HepG2 (cell line): ENCODE data around the gene CXCL9. TPM values are rescaled to one million over a fixed set of nuclear protein-coding genes. Genes with fewer than 3 reads are reported as not detected.
A peak's percentile ranks its signal among the peaks of the same experiment; 100 is the strongest.

Experiments
- ATAC-seq: fragments of 200-7000 bp; cut with Tn5 transposase; 3 replicates; pipeline ENCODE4 v1.9.1; 2020; ENCODE audit warnings: mild to moderate bottlenecking, moderate library complexity
- BruUV-seq: library from RNA; stranded (reverse); fragments of 400-500 nt; replicated peaks from 2 replicates; lab custom pipeline; 2021; lab: Mats Ljungman, UMichigan
- CTCF ChIA-PET: fragments of 300-600 bp; formaldehyde crosslinking; extraction: SDS; loops from one replicate; lab custom pipeline; 2021; ENCODE audit warnings: low total read pairs, inconsistent platforms, low intra/inter-chr PET ratio; lab: Yijun Ruan, JAX
- POLR2A ChIA-PET: fragments of 350-600 bp; sonication (Branson Sonifier 250); formaldehyde crosslinking; loops from one replicate; lab custom pipeline; 2020; ENCODE audit warnings: antibody characterized with exemption, inconsistent platforms; lab: Yijun Ruan, JAX
- DNase-seq: peaks from one replicate; pipeline ENCODE4 v3.0.0-alpha.2; 2015; ENCODE audit warnings: low spot score
- FAIRE-seq: peaks from 3 replicates; lab custom pipeline; 2011; peaks lifted over from hg19 to GRCh38; lab: Jason Lieb, UNC
- H2AFZ ChIP-seq: one replicate; pipeline ENCODE4 v1.6.1; 2011; ENCODE audit warnings: low read length, inconsistent platforms
- H3K27ac ChIP-seq: fragments of 300-600 bp; 3 replicates; pipeline ENCODE4 v1.8.0; 2011; ENCODE audit warnings: mixed run types, mild to moderate bottlenecking, mixed read lengths, low read length, inconsistent platforms; ENCODE audit not compliant: insufficient read depth; ENCODE audit errors: extremely low read length
- H3K27me3 ChIP-seq, 2 experiments: fragments of 200-600 bp in 1 of 2; 2 replicates in 1 of 2; 3 replicates in 1 of 2; pipeline versions ENCODE4 v1.6.0 to v1.8.0; 2011; ENCODE audit warnings: low read length in 2 of 2, mild to moderate bottlenecking in 2 of 2, moderate library complexity in 2 of 2, inconsistent platforms in 1 of 2; ENCODE audit not compliant: insufficient read depth in 2 of 2, control insufficient read depth in 1 of 2
- H3K36me3 ChIP-seq, 2 experiments: fragments of 200-600 bp in 1 of 2; replicated peaks in 1 of 2; 2 replicates in 1 of 2; 3 replicates in 1 of 2; pipeline versions ENCODE4 v1.5.1 to v1.8.0; 2011; ENCODE audit warnings: low read length in 2 of 2, inconsistent platforms in 1 of 2; ENCODE audit not compliant: insufficient read depth in 2 of 2, control insufficient read depth in 1 of 2
- H3K4me1 ChIP-seq: 2 replicates; pipeline ENCODE4 v1.5.1; 2012; ENCODE audit warnings: low read length, inconsistent platforms; ENCODE audit not compliant: insufficient read depth
- H3K4me2 ChIP-seq: 2 replicates; pipeline ENCODE4 v1.6.0; 2011; ENCODE audit warnings: low read depth, low read length, inconsistent platforms
- H3K4me3 ChIP-seq, 3 experiments: fragments of 200-600 bp in 1 of 3; sonication (generic), shearing (Covaris generic) in 1 of 3; replicated peaks in 1 of 3; 2 replicates each; pipeline ENCODE4 v1.5.1; 2011 to 2016; ENCODE audit warnings: low read length in 3 of 3, inconsistent platforms in 2 of 3, low read depth in 2 of 3, mild to moderate bottlenecking in 2 of 3, control low read depth in 1 of 3, mixed read lengths in 1 of 3; ENCODE audit not compliant: insufficient read depth in 1 of 3
- H3K79me2 ChIP-seq: one replicate; pipeline ENCODE4 v1.6.1; 2011; ENCODE audit warnings: low read length, inconsistent platforms; ENCODE audit not compliant: insufficient read depth
- H3K9ac ChIP-seq: 2 replicates; pipeline ENCODE4 v1.6.0; 2011; ENCODE audit warnings: mild to moderate bottlenecking, low read depth, low read length, inconsistent platforms; ENCODE audit not compliant: insufficient read depth
- H3K9me3 ChIP-seq: 2 replicates; pipeline ENCODE4 v1.5.1; 2012; ENCODE audit warnings: mild to moderate bottlenecking, low read length
- H4K20me1 ChIP-seq: 2 replicates; pipeline ENCODE4 v1.6.0; 2011; ENCODE audit warnings: inconsistent platforms, mild to moderate bottlenecking, low read length, moderate library complexity; ENCODE audit not compliant: insufficient read depth
- DPF2 ChIP-seq: sonication (generic); formaldehyde crosslinking; IDR thresholded peaks from 2 replicates; pipeline ENCODE4 v1.4.0; 2020; ENCODE audit warnings: mild to moderate bottlenecking, low read depth, missing genetic modification reagents, borderline replicate concordance
- E2F2 ChIP-seq: sonication (generic); formaldehyde crosslinking; IDR thresholded peaks from 2 replicates; pipeline ENCODE4 v1.4.0; 2020; ENCODE audit warnings: missing genetic modification reagents, borderline replicate concordance
- HNF4A ChIP-seq: sonication (generic); formaldehyde crosslinking; IDR thresholded peaks from 2 replicates; pipeline ENCODE4 v1.4.0; 2020; ENCODE audit warnings: missing genetic modification reagents
- MAFF ChIP-seq: IDR thresholded peaks from 2 replicates; pipeline ENCODE4 v1.6.1; 2011; ENCODE audit warnings: low read depth, low read length, improper control_type of control experiment
- MAFK ChIP-seq, 2 experiments: IDR thresholded peaks in 1 of 2; conservative IDR thresholded peaks in 1 of 2; 2 replicates each; pipeline ENCODE4 v1.6.1; 2011; ENCODE audit warnings: improper control_type of control experiment in 2 of 2, low read length in 2 of 2
- MTA3 ChIP-seq: sonication (generic); formaldehyde crosslinking; IDR thresholded peaks from 2 replicates; pipeline ENCODE4 v1.4.0; 2020; ENCODE audit warnings: missing genetic modification reagents
- SUZ12 ChIP-seq: fragments of 150-350 bp; IDR thresholded peaks from 2 replicates; pipeline ENCODE4 v1.6.1; 2014; ENCODE audit warnings: low read depth, low read length
- TBP ChIP-seq: sonication (generic); formaldehyde crosslinking; IDR thresholded peaks from 2 replicates; pipeline ENCODE4 v1.5.0; 2020; ENCODE audit warnings: missing genetic modification reagents
- THRA ChIP-seq: sonication (generic); formaldehyde crosslinking; IDR thresholded peaks from 2 replicates; pipeline ENCODE4 v1.4.0; 2020; ENCODE audit warnings: missing genetic modification reagents, borderline replicate concordance
- ZNF703 ChIP-seq: sonication (generic); formaldehyde crosslinking; IDR thresholded peaks from 2 replicates; pipeline ENCODE4 v1.5.1; 2020; ENCODE audit warnings: missing genetic modification reagents, mild to moderate bottlenecking, moderate library complexity, borderline replicate concordance
- ZNF75D ChIP-seq: sonication (generic); formaldehyde crosslinking; IDR thresholded peaks from 2 replicates; pipeline ENCODE4 v1.8.1; 2023; ENCODE audit warnings: missing genetic modification reagents, mild to moderate bottlenecking, borderline replicate concordance
- ZNF768 ChIP-seq: sonication (generic); formaldehyde crosslinking; IDR thresholded peaks from 2 replicates; pipeline ENCODE4 v1.4.0; 2020; ENCODE audit warnings: missing genetic modification reagents
- WGBS: methylation state at CpG from one replicate; pipeline ENCODE4 v1.1.6; 2017; ENCODE audit warnings: low lambda C conversion rate; 5-methylcytosine and 5-hydroxymethylcytosine counted together
- in situ Hi-C: cut with HindIII; loops from 2 replicates; pipeline ENCODE4 v1.10.0; 2017; ENCODE audit warnings: low pct_unique_long_range_greater_than_20kb; ENCODE audit not compliant: extremely low pct_ligation_motif_present
- intact Hi-C: fragments of 100-400 bp; cut with micrococcal nuclease; formaldehyde crosslinking; loops from one replicate; pipeline ENCODE4 v1.10.0; 2022; ENCODE audit not compliant: unreplicated experiment
- polyA plus RNA-seq, 8 experiments: library from polyadenylated mRNA; depleted of rRNA in 3 of 8; stranded (reverse) in 7 of 8; unstranded in 1 of 8; fragments of >200 nt; fragmentation: Illumina TruSeq in 4 of 8; extraction: Trizol in 4 of 8; gene quantifications; 2 replicates each; pipeline versions ENCODE4 v1.2.1 to v1.2.3, GENCODE V29; 2011 to 2016; ENCODE audit warnings: low read depth in 4 of 8, missing spikeins in 1 of 8, mixed read lengths in 1 of 8; ENCODE audit not compliant: insufficient read depth in 1 of 8
- total RNA-seq, 5 experiments: library from RNA; depleted of rRNA; stranded (reverse); fragments of >200 nt; fragmentation: Illumina TruSeq; extraction: Trizol; gene quantifications; 2 replicates each; pipeline ENCODE4 v1.2.3, GENCODE V29; 2016; ENCODE audit warnings: low read depth in 1 of 5
- TF ChIP-seq, protein P1 (sequence below): sonication (generic); formaldehyde crosslinking; IDR thresholded peaks from 2 replicates; pipeline ENCODE4 v1.4.0; 2020; ENCODE audit warnings: mild to moderate bottlenecking, missing genetic modification reagents

The CXCL9 gene
- total and polyA plus RNA-seq, 2 of the 13 experiments (the other 11 are each of a cell fraction or from before 2014, with no cell fraction given) = not detected

DNA sequence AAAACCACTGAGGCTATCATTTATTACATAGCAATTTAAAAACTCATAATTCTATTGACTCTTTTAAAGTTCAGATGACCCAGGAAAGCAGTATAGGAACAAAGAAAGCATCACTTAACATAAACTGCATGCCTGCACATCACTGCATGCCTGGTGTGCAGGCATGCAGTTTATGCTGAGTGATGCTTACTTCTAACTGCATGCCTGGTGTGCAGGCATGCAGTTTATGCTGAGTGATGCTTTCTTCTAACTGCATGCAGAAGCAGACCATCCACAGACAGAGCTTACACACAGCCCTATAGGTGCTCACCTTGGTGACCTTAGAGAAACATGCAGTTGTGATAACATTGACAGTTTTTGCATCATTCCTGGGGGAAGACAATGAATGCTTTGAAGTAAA, 33.5 kb downstream of the CXCL9 start:
- Histone ChIP-seq H3K27me3 (no peaks in the 10 kb centered on the region), H3K79me2 (no peaks in the 10 kb centered on the region), H3K9ac (no peak overlapping the region), H3K27ac (no peak overlapping the region)
- DNase-seq = no peak
- CTCF ChIA-PET = no interaction called here
- in situ Hi-C loops = no loop called here
- POLR2A ChIA-PET = no interaction called here
- no peak for FAIRE-seq
- intact Hi-C loops = no loop called here
- no peak for ATAC-seq
- peak; percentile 3 to 24; a peak in 1 of 4 replicates for TF ChIP-seq MAFK (conservative IDR thresholded peaks at IDR 0.05 in 1 of 2, IDR thresholded peaks at IDR 0.05 in 1 of 2; ENCODE audit: low read length in 2 of 2)
- no peak for TF ChIP-seq SUZ12
- 0 out of 2 replicates have a peak, but pooled peaks have one; percentile 10 for TF ChIP-seq MAFF
- TF ChIP-seq, all 625 proteins: peak for 2
- H3K9me3 ChIP-seq = no peaks in the 10 kb centered on the region
- H3K4me2 ChIP-seq = no peak overlapping the region
- no peak overlapping the region for H2AFZ ChIP-seq
- H3K4me3 ChIP-seq = no peak overlapping the region
- BruUV-seq = no TSS peak
- H3K4me1 ChIP-seq = no peaks in the 10 kb centered on the region
- H4K20me1 ChIP-seq = no peaks in the 10 kb centered on the region
- H3K36me3 ChIP-seq = peaks cover 28 to 86% of the 10 kb centered on the region in 2 experiments

- Histone ChIP-seq H3K4me1 (no peaks in the 10 kb centered on the region), H3K79me2 (no peaks in the 10 kb centered on the region), H3K27me3 (no peaks in the 10 kb centered on the region), H3K27ac (no peak overlapping the region), H3K4me2 (no peak overlapping the region), H4K20me1 (no peaks in the 10 kb centered on the region), H2AFZ (no peak overlapping the region), H3K36me3 (peaks cover 18 to 87% of the 10 kb centered on the region in 2 experiments), H3K9me3 (no peaks in the 10 kb centered on the region), H3K4me3 (no peak overlapping the region), H3K9ac (no peak overlapping the region)
- POLR2A ChIA-PET = no interaction called here
- CTCF ChIA-PET = no interaction called here
- ATAC-seq (no peak), DNase-seq (no peak), FAIRE-seq (no peak)
- in situ Hi-C loops = no loop called here
- intact Hi-C loops = no loop called here
- WGBS = 93% methylated on average over 3 of the region's 3 CpGs
- BruUV-seq = no TSS peak
- TF ChIP-seq E2F2 (CRISPR knock-in tag) (no peak), HNF4A (CRISPR knock-in tag) (no peak), ZNF768 (CRISPR knock-in tag) (no peak), MTA3 (CRISPR knock-in tag) (no peak), DPF2 (no peak), MAFF (0 out of 2 replicates have a peak, but pooled peaks have one; percentile 31), THRA (CRISPR knock-in tag) (no peak), ZNF75D (no peak), MAFK (conservative IDR thresholded peaks at IDR 0.05 in 1 of 2, IDR thresholded peaks at IDR 0.05 in 1 of 2; ENCODE audit: low read length in 2 of 2) (peak; percentile 56 to 73; a peak in 3 of 4 replicates), ZNF703 (CRISPR knock-in tag) (no peak), TBP (CRISPR knock-in tag) (no peak)
- TF ChIP-seq, protein P1, sequence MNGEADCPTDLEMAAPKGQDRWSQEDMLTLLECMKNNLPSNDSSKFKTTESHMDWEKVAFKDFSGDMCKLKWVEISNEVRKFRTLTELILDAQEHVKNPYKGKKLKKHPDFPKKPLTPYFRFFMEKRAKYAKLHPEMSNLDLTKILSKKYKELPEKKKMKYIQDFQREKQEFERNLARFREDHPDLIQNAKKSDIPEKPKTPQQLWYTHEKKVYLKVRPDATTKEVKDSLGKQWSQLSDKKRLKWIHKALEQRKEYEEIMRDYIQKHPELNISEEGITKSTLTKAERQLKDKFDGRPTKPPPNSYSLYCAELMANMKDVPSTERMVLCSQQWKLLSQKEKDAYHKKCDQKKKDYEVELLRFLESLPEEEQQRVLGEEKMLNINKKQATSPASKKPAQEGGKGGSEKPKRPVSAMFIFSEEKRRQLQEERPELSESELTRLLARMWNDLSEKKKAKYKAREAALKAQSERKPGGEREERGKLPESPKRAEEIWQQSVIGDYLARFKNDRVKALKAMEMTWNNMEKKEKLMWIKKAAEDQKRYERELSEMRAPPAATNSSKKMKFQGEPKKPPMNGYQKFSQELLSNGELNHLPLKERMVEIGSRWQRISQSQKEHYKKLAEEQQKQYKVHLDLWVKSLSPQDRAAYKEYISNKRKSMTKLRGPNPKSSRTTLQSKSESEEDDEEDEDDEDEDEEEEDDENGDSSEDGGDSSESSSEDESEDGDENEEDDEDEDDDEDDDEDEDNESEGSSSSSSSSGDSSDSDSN (CRISPR knock-in tag) = no peak
These were observed 39.2 kb downstream of the CXCL9 start for GRCh38 chr4:75968084-75968483.
